Limb (tissue), 2 donors: ENCODE data around the gene PPP2R3B.
"Not testable (repeated sequence)": the region's sequence is repeated elsewhere in the genome, so short reads cannot be mapped to it uniquely, and the experiment has no call there.

Experiments used
- DNase-seq, 2 donors: peaks; one replicate each; pipeline ENCODE4 v3.0.0-alpha.2; 2016; ENCODE audit errors: extremely low spot score in 2 of 2

The PPP2R3B gene

DNA sequence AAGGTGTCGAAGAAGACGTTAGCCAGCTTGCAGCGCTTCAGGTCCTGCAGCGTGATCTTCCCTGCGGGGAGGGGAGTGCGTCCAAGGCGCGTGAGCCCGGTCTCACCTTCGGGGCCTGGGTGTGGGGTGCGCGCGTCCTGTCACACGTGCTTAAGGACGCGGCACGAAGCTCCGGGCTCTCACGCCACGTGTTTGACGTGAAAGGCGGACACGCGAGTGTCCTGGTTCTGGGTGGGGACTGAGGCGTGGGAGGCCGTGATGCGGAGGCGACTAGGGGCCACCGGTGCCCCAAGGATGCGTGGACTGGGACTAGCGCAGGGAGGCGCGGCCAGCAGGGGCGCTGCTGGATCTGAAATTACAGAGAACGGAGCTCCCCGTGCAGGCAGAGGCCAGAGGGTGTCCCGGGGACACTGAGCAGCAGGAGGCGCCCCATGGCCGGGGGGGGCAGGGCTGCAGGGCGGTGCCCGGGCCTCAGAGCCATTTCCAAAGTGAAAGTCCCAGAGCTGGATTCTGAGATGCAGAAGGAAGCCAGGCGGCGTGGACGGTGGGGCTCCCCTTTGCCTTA is 47.8 kb downstream of the PPP2R3B start:
- DNase-seq = no peak

DNA sequence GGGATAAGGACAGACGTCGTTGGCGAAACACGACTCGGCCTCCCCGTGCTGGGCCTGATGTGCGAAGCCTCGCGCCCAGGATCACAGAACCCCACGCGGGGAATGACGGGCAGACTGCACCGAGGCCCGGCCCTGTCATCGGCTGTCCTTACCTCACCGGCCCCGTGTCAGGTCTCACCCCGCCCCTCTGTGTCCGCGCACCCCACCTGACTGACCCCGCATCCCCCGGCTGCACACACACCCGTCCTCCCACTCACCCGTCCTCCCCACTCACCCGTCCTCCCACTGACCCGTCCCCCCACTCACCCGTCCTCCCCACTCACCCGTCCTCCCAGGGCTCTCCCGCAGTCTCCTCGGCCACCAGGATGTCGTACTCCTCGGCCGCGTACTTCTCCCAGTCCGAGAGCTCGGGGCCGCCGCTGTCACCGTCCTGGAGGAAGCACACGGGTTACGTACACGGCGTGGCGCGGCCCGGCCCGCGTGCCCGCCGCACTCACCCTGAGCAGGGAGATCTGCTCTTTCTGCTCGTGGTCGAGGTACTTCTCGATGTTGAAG is 48.3 kb downstream of the PPP2R3B start:
- DNase-seq = no peak

DNA sequence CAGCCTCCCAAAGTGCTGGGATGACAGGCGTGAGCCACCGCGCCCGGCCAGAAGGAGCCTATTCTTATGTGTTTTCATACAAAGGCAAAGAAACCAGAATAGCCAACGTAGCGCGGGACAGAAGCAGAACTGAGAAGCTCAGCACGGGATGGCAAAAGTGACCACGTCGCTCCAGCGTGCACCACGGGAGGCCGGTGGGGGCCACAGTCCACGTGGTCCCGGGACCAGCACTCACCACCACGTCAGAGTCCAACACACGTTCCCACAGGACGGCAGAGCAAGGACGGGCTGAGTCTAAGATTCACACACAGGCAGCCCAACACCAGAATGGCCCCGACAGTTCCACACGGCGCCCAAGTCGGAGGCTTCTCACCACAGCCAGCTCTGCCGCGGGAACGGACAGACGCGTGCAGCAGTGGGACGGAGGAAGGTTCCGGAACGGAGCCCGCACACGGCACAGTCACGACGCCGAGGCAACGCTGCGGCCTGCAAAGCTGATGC is 49.3 kb downstream of the PPP2R3B start:
- no peak for DNase-seq

DNA sequence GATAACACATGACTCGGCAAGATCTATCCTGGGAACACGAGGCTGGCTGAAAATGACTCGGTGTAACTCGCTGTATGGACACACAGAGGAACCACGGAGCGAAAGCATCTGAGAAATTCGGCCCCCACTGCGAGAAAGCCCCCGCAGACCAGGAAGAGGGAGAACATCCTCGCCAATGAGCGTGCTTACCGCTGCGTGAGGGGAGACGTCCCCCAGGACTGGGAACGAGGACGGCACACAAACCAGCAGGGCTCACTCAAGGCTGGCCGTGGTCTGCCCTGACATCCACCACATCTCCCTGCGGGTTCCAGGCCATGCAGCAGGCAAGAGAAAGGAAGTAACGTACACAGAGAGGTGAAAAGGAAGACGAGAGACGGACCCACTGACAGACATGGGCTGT is 50.5 kb downstream of the PPP2R3B start:
- DNase-seq = no peak

DNA sequence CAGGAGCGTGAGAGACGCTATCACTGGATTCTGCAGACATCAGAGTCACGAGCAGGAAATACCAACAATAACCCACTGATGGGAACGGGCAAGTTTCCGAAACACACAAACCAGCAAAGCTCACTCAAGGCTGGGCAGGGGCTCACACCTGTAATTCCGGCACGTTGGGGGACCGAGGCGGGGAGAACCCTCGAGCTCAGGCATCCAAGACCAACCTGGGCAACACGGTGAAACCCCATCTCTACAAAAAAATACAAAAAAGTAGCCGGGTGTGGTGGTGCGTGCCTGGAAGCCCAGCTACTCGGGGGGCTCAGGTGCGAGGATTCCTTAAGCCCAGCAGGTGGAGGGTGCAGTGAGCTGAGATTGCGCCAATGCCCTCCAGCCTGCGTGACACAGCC is 51.0 kb downstream of the PPP2R3B start:
- DNase-seq = no peak

DNA sequence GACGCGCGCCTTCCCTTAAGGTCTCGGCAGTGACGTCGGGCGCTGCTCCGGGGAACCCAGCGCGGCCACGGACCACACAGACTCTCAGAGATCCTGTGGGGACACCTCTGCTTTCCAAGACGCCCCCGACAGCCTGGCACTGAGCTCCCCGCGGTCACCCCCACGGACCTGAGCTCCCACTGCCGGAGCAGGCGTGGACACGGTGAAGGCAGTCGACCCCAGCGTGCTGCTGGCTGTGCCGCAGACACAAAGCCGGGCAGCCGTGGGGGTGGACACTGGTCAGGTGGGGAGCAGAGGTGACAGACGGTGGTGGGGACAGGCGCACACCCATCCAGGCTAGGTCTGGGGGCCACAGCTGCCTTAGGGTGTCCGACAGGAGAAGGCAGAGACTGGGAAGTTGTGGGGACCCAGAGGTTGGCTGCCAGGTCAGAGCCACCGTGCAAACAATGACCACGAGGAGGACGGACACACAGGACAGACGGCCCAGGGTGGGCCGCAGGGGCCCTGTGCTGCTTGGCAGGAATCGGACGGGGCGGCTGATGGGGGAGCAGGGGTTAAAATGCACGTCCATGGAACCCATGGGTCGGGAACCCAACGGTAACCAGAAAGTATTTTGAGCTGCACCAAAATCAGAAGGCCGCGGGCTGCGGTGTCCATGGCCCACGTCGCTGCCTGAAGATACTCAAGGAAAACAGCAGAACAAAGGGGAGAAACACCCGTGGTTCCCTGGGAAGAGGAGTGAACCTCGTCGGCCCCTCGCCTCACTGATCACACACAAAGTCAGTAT is 51.5 kb downstream of the PPP2R3B start:
- DNase-seq = no peak

DNA sequence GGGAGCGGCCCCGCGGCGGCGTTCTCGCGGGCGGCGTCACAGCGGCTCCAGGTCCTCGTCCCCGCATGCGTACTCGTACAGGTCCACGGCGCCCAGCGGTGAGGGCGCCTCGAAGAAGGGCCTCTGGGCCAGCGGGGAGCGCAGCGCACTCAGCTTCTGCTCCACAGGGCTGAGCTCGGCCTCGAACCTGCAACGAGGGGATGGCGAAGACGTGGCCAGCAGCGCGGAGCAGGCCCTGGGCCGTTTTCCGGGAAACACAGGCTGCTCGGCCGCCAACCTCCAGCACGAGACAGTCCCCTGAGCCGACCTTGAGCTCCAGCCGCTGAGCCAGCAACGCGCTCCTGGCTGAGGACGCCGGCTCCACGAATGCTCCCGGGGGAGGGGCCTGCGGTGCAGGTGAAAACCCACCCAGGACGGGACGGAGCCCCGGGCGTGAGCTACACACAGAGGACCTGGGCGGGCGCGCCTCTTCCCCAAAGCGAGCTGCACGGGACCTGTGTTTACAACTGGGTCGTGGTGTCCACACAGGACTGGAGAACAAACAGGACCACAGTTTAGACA is 52.3 kb downstream of the PPP2R3B start:
- DNase-seq = no peak

DNA sequence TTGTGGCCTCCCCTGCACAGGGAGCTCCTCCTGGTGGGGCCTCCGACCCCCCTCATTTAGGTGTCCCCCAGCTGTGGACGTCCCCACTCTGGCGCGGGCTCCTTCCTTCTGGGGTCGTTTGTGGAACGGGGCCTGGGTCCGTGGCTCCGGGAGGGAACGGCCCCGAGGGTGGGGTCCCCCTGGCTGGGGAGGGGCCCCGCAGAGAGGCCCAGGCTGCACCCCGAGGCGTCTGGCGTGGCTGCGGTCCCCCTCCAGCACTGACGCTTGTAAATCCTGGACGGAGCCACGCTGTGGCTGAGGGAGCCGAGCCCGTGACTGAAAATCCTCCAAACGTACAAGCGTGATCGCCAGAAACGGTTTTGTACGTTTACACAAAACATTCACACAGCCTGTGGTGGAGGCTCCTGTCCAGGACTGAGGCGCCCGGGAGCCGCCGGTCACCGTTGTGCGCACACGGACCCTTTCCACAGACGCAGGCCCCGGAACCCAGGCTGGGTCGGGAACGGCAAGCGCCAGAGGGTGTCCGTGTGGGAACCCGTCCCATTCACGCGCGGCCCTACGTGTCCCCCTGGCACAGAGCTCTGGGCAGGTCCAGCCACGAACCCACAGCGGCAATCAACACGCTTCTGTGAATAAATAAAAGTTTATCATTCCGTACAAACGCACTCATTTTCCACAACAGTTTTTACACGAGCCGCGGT is 52.9 kb downstream of the PPP2R3B start:
- DNase-seq = no peak

DNA sequence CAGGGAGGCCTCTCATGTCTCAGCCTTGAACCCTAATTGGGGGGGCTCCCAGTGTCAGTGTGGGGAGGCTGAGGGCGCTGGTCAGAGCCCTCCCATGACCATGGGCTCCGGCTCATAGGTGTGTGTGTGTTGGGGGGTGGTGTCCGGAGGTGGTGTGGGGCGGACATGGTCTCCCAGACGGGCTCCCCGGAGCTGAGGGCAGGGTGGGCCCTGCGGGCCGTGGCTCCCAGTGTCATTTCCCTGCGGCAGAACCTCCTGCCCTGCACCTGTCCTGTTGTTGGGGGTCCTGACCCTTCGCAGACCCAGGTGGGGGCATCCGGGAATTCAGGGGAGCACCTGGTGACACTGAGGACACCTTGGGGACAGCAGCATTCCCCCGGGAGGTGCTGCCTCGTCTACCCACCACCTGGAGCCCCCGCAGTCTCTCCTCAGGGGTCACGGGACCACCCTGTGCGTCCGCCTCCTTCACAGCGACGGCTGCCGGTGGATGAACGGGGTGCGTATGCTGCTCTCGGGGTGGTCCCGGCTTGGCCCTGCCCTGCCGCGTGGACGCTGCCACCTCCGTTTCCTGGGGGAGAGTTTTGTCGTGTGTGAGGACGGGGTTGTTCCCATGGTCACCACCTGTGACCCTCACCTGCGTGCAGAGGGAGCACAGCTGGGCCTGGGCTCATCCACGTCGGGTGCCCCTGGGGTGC is 53.6 kb downstream of the PPP2R3B start:
- no peak for DNase-seq

DNA sequence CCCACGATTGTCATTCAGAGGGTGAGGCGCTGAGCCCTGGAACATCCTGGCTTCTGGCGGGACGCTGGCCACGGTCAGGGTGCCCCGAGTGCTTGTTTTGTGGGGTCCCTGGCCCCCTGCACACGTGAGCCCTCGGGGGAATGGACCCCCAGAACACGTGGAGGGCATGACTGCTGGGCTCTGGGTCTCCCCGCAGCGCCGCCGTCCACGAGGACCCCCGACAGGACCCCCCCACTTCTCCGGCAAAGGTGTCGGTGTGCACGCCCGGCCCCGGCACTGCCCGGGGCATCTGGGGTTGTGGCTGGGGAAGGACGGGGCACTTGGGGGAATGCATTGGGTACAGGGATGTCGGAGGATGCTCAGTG is 54.2 kb downstream of the PPP2R3B start:
- no peak for DNase-seq

DNA sequence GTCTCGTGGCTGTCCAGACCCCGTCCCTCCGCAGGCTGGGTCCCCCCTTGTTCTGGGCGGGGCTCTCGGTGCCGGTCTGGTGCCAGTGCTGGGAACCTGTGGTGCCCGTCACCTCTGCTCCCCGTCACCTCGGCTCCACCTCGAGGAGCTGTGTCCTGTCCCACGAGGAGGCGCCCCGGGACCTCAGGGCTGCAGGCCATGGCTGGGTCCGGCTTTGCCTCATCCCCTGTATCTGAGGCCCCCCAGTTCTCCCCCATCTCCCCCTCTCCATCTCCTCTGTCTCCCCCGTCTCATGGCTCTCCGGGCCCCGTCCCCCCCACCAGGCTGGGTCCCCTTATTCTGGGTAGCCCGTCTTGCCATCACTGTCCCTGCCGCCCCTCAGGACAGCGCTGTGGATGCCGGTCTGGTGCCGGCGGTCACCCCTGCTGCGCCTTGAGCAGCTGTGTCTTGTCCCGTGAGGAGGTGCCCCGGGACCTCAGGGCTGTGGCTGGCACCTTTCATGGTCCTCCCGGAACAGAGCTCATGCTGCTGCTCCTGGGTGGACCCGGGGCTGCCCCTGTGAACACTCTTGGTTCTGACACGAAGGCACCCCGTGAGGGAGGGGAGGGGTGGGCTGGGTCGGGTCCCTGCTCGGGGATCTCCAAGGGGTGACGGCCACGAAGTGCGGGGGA is 54.7 kb downstream of the PPP2R3B start:
- DNase-seq = no peak

DNA sequence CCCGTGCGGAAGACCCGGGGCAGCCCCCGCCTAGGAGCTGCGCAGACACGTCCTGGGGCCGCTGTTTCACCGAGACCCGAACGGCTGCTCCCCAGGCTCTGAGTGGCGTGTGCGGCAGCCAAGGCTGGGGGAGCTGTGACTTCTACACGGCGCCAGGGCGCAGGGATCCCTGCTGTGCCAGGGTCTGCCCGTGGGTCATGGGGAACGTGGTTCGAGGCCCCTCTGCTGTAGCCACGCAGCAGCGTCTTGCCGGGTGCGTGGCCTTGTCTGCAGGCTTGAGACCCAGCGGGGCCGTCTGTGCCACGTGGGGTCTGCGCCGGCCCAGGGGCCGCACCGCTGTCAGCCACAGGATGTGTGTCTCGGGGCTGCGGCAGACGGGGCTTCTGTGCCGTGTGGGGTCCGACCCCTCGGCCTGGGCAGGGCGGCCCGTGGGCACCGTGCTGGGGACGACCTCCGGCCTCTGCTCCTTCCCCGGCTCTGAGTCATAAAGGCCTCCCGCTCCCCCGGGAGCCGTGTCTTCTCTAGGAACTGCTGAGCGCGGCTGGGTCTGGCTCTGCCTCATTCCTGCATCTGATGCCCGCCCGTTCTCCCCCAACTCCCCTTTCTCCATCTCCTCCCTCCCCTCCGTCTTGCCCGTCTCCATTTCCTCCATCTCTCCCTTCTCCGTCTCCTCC is 55.4 kb downstream of the PPP2R3B start:
- no peak for DNase-seq

DNA sequence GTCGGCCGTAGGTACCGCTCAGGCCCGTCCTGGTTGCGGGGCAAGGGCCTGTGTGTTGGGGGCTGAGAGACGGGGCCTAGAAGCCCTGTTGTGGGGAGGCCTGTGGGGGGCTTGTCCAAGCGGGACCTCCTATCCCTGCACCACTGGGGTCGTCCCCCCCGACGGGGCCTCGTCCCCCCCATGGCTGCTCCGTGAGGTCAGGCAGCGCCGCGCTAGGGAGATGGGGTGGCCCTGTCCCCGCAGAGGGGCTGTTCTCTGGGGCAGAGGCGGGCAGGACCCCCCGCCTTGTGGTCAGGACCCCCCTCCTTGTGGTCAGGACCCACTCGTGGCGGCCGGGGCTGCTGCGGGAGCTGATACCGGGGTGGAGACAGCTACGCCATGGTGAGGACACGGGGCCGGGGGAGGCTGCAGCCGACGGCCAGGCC is 56.0 kb downstream of the PPP2R3B start:
- DNase-seq = no peak

DNA sequence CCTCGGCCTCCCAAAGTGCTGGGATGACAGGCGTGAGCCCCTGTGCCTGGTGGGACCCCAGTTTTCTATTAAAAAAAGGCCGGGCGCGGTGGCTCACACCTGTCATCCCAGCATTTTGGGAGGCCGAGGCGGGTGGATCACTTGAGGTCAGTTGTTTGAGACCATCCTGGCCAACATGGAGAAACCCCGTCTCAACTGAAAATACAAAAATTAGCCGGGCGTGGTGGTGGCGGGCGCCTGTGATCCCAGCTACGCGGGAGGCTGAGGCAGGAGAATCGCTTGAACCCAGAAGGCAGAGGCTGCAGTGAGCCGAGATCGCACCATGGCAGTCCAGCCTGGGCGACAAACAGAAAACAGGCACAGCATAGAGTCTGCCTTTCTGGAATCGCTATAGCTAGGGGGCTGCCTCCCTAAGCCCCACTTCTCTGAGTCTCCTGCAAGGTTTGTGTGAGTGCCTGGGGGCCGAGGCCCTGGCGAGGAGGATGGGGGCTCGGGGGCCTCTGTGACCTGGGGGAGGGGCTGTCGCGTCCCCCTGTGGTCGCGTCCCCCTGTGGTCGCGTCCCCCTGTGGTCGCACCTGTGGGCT is 56.5 kb downstream of the PPP2R3B start:
- not testable (repeated sequence) for DNase-seq

DNA sequence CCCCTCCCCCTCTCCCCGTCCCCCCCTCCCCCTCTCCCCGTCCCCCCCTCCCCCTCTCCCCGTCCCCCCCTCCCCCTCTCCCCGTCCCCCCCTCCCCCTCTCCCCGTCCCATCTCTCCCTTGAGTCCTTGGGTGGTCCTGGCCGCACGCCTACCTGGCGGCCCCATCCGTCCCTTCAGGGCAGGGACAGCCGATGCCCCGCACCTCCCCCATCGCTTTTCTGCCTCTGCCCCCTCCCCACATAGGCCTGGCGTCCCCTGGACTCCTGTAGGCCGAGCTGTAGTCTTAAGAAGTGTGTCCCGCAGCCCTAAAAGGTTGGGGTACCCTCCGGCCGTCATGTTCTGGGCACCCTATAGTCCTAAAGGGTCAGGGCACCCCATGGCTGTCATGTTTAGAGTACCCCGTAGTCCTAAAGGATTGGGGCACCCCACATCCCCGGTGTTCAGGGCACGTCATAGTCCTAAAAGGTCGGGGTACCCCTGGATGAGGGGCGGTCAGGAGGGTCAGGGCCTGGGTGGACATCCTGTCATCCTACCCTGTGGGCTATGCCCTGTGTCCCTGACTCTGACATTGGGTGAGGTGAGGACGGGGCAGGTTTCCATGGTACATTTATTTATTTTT is 57.3 kb downstream of the PPP2R3B start:
- DNase-seq = no peak

DNA sequence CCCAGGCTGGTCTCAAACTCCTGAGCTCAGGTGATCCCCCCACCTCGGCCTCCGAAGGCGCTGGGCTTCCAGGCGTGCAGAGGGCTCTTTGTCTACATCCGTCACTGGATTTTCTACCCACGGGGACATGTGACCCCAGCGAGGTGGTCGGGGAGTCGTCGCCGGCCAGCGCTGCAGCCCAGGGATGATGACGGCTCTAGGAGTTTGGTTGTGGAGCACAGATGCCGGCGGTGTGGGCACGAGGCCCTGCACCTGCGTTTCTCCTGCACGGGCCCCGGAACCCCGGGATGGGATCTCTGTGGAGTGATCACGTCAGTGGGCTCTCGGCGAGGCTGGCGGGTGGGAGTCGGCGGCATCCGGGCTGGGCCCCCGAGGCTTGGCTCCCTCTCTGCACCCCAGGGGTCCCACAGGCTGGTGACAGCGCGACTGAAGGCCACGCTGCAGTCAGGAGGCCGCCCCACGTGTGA is 59.0 kb downstream of the PPP2R3B start:
- DNase-seq = no peak

DNA sequence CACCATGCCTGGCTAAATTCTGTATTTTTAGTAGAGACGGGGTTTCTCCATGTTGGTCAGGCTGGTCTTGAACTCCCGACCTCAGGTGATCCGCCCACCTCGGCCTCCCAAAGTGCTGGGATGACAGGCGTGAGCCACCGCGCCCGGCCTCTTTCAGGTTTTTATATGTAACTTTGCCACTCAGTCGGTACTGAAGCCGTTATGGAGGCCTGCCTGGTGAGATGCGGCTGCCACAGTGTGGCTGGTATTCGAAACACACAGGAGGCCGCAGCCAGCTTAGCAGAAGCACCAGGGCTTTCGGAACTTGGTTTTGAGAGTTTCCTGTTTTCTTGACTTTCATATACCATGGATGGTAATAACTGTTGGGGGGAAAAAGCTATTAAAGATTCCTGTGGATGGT is 62.0 kb downstream of the PPP2R3B start:
- DNase-seq = not testable (repeated sequence)

DNA sequence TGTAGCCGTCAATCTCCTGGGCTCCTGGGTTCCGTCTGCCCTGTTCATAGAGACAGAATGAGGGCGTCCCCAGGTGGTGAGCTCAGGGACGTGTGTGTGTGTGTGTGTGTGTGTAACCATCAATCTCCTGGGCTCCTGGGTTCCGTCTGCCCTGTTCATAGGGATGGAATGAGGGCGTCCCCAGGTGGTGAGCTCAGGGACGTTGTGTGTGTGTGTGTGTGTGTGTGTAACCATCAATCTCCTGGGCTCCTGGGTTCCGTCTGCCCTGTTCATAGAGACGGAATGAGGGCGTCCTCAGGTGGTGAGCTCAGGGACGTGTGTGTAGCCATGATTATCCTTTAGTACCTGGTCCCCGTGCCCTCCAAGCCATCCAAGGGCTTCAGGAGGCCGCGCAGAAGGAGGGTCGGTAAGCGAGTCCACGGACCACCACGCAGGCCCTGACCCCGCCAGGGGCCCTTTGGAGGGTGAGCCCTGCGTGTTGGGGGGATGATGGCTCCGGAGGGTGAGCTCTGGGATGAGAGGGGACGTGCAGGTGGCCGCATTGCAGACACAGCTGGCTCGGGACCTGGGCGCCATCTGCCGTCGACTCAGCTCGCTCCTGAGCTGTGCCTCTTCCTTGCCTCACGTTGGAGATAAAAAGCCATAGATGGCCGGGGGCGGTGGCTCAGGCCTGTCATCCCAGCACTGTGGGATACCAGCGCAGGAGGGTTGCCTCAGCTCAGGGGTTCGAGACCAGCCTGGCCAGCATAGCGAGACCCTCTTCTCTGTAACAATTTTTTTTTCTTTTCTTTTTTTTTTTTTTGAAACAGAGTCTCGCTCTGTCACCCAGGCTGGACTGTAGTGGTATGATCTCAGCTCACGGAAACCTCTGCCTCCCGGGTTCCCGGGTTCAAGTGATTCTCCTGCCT is 62.7 kb downstream of the PPP2R3B start:
- no peak for DNase-seq
